ENCODE results near the gene BICC1.

- TF ChIP-seq POLR2A (IDR thresholded peaks at IDR 0.05) (no peak), POLR2AphosphoS5 (IDR thresholded peaks at IDR 0.05) (no peak)
These were observed 80.3 kb downstream of the BICC1 start for GRCh38 chr10:58593008-58593407.

Data from spleen (tissue), 3 donors.